Measurements from ENCODE around the gene SF3A1. TPM values are rescaled to one million over a fixed set of nuclear protein-coding genes. Genes with fewer than 3 reads are reported as not detected.

The SF3A1 gene
- total RNA-seq, 2 donors from 2014 or later = 191 to 195 TPM

DNA sequence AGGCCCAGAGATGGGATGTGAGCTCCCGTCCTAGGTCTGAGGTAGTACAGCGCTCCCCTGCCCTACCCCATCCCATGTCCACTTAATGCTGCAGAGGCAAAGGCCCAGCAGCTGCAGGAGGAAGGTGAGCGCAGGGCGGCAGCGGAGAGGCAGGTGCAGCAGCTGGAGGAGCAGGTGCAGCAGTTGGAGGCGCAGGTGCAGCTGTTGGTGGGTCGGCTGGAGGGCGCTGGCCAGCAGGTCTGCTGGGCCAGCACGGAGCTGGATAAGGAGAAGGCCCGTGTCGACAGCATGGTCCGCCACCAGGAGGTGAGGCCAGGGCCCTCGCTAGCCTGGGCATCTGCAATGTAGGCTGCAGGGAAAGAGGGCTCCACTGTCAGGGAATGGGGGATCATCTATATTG is 15.3 kb upstream of the SF3A1 start:
- Histone ChIP-seq H3K4me1 (ENCODE audit: control insufficient read depth, insufficient read depth, low read length) (no peaks in the 10 kb centered on the region), H3K27ac (ENCODE audit: low read depth, low read length) (no peak overlapping the region), H3K9me3 (ENCODE audit: control insufficient read depth, low read length) (no peaks in the 10 kb centered on the region), H3K4me3 (ENCODE audit: low read length) (no peak overlapping the region), H3K9ac (ENCODE audit: extremely low read depth, low read length, poor library complexity, severe bottlenecking) (no peak overlapping the region), H3K36me3 (ENCODE audit: control insufficient read depth, insufficient read depth, low read length) (no peaks in the 10 kb centered on the region), H3K27me3 (ENCODE audit: control insufficient read depth, insufficient read depth, low read length, poor library complexity, severe bottlenecking) (no peaks in the 10 kb centered on the region)
- 92 to 94% methylated on average over 5 to 13 of the region's 13 CpGs for WGBS, 2 experiments (ENCODE audit: insufficient coverage in 1 of 2, insufficient read length in 1 of 2)
- Mint-ChIP-seq H3K27me3 (ENCODE audit: insufficient read depth) (no peaks in the 10 kb centered on the region), H3K36me3 (ENCODE audit: low read depth) (peaks cover 4% of the 10 kb centered on the region), H3K9me3 (no peaks in the 10 kb centered on the region), H3K4me3 (no peak overlapping the region), H3K4me1 (no peaks in the 10 kb centered on the region), H3K27ac (no peak overlapping the region)
- TF ChIP-seq, protein P1, sequence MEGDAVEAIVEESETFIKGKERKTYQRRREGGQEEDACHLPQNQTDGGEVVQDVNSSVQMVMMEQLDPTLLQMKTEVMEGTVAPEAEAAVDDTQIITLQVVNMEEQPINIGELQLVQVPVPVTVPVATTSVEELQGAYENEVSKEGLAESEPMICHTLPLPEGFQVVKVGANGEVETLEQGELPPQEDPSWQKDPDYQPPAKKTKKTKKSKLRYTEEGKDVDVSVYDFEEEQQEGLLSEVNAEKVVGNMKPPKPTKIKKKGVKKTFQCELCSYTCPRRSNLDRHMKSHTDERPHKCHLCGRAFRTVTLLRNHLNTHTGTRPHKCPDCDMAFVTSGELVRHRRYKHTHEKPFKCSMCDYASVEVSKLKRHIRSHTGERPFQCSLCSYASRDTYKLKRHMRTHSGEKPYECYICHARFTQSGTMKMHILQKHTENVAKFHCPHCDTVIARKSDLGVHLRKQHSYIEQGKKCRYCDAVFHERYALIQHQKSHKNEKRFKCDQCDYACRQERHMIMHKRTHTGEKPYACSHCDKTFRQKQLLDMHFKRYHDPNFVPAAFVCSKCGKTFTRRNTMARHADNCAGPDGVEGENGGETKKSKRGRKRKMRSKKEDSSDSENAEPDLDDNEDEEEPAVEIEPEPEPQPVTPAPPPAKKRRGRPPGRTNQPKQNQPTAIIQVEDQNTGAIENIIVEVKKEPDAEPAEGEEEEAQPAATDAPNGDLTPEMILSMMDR (conservative IDR thresholded peaks at IDR 0.05) = peak; percentile 30
- DNase-seq = no peak

DNA sequence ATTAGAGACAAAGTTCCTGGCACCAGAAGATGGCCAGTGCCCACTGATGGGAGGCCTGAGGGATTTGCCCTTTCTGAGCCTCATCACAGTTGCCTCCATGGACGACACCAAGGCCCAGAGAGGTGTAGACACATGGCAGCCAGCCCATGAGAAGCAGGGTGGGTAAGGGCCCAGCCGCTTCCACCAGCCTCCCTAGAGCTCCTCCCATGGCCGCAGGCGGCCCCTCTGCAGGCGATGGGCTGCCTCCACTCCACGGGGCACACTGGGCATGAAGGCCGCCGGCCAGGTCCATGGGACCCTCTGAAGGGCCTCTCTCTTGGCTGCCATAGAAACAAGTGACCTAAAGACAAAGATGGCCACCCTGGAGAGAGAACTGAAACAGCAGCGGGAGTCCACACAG is 14.6 kb upstream of the SF3A1 start:
- Mint-ChIP-seq H3K4me3 (no peak overlapping the region), H3K27ac (no peak overlapping the region), H3K36me3 (ENCODE audit: low read depth) (peaks cover 7% of the 10 kb centered on the region), H3K4me1 (no peaks in the 10 kb centered on the region), H3K27me3 (ENCODE audit: insufficient read depth) (no peaks in the 10 kb centered on the region), H3K9me3 (no peaks in the 10 kb centered on the region)
- H3K4me3 ChIP-seq (ENCODE audit: low read length) = no peak overlapping the region
- no peak for DNase-seq
- TF ChIP-seq, protein P1 (conservative IDR thresholded peaks at IDR 0.05) = no peak
- H3K27me3 ChIP-seq (ENCODE audit: control insufficient read depth, insufficient read depth, low read length, poor library complexity, severe bottlenecking) = no peaks in the 10 kb centered on the region
- 92 to 96% methylated on average over 4 to 9 of the region's 9 CpGs for WGBS, 2 experiments (ENCODE audit: insufficient coverage in 1 of 2, insufficient read length in 1 of 2)
- H3K4me1 ChIP-seq (ENCODE audit: control insufficient read depth, insufficient read depth, low read length) = no peaks in the 10 kb centered on the region
- H3K27ac ChIP-seq (ENCODE audit: low read depth, low read length) = no peak overlapping the region
- H3K9me3 ChIP-seq (ENCODE audit: control insufficient read depth, low read length) = no peaks in the 10 kb centered on the region
- H3K36me3 ChIP-seq (ENCODE audit: control insufficient read depth, insufficient read depth, low read length) = no peaks in the 10 kb centered on the region
- no peak overlapping the region for H3K9ac ChIP-seq (ENCODE audit: extremely low read depth, low read length, poor library complexity, severe bottlenecking)

- TF ChIP-seq, protein P1 (conservative IDR thresholded peaks at IDR 0.05) = no peak
- peak overlapping the region; percentile 57 for H3K27ac ChIP-seq (ENCODE audit: low read depth, low read length)
- Mint-ChIP-seq H3K27ac (no peak overlapping the region), H3K36me3 (ENCODE audit: low read depth) (peaks cover 13% of the 10 kb centered on the region), H3K27me3 (ENCODE audit: insufficient read depth) (no peaks in the 10 kb centered on the region), H3K4me1 (no peaks in the 10 kb centered on the region), H3K4me3 (no peak overlapping the region), H3K9me3 (no peaks in the 10 kb centered on the region)
- H3K4me3 ChIP-seq (ENCODE audit: low read length) = no peak overlapping the region
- H3K36me3 ChIP-seq (ENCODE audit: control insufficient read depth, insufficient read depth, low read length) = no peaks in the 10 kb centered on the region
- no peak overlapping the region for H3K9ac ChIP-seq (ENCODE audit: extremely low read depth, low read length, poor library complexity, severe bottlenecking)
- 93 to 95% methylated on average over 19 of the region's 19 CpGs for whole genome bisulfite sequencing, 2 experiments (ENCODE audit: insufficient coverage in 1 of 2, insufficient read length in 1 of 2)
- DNase-seq = no peak
- H3K4me1 ChIP-seq (ENCODE audit: control insufficient read depth, insufficient read depth, low read length) = no peaks in the 10 kb centered on the region
- no peaks in the 10 kb centered on the region for H3K27me3 ChIP-seq (ENCODE audit: control insufficient read depth, insufficient read depth, low read length, poor library complexity, severe bottlenecking)
- no peaks in the 10 kb centered on the region for H3K9me3 ChIP-seq (ENCODE audit: control insufficient read depth, low read length)
These were observed 14.0 kb upstream of the SF3A1 start for GRCh38 chr22:30370641-30371230.
